NCI-H524 treated with DMSO at 0.1 percent for 48 hours (cell line): ENCODE data around the gene BACE2.

ENCODE experiments used
- DNase-seq: peaks from one replicate; lab custom pipeline; 2025; lab: John Stamatoyannopoulos, UW

Gene BACE2

DNA sequence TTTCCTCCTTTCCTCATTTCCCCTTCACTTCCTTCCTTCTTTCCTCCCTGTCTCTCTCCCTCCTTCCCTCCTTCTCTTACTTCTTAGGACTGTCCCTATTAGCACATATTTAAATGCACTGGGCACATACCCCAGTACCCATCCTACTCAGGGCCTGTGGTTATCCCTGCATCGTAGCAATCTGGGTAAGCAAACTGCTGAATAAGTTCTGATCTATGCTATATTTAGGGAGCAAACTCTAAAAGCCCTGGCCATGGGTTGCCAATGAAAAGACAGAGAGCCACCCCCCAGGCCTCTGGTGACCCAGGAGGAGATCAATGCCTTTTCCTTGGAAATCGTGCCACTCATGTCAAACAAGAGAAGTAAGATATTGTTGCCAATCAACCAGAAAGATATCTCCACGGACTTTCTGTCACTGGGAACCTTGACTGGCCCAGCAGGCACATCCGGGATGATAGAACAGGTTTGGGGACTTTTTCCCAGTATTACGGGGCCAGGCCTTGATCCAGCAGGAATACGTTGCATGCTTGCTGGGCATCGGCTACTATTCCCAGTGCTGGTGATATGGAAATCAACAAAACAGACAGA, 154.0 kb downstream of the BACE2 start:
- no peak for DNase-seq

DNA sequence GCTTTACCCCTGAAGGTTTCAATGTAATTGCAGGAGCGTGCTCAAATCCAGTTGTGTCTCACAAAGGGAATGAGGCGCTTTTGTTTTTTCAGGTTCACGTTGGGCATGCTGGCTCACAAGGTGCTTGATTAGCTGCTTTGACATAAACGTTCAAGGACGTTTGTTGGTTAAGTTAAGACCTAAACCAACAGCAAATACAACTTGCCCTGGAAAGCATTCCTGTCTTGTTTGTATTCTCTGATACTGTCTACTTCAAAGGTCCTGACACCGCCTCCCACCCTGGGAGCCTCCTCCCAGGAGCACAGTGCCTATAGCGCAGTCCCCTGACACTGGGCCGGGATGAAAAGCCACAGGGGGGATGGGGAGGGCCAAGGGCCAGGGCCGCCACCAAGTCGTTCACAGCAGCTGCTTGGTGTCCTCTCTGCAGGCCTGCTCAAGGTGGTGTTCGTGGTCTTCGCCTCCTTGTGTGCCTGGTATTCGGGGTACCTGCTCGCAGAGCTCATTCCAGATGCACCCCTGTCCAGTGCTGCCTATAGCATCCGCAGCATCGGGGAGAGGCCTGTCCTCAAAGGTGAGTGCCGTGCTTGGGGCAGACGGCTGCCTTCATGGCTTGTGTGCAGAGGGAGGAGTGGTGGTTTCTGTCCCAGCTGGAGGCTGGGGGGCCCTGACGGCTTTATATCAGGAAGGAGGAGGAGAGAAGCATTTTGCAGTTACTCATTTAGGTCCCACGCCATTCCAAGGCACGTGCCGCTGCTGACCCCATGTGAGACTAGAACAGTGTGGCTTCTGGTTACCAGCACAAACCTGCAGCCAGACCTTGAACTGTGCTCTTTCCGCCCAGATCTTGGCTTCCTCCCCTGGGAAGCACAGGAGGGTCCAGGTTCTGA, 154.8 kb downstream of the BACE2 start:
- no peak for DNase-seq

- DNase-seq, result no peak
Observed at GRCh38 chr21:41325138-41325912, 157.4 kb downstream of the BACE2 start.

- no peak for DNase-seq
Observed at GRCh38 chr21:41326414-41327080, 158.6 kb downstream of the BACE2 start.

DNA sequence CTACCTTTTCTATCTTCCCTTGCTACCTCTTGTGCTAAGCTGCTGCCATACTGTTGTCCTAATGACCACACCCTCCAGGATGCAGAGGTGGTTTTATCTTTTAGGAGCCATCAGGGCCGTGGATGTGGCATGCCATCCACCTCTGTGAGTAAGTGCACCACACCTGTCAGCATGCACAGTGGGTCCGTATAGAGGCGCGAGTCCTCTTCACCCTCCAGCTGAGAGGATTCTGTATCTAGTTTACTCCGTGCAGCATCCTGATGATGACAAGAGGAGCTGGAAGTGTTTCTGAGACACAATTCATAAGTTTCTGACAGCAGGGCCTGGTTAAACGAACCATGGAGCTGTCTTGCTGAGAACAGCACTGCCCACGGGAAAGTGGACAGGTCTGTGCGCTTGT, 159.8 kb downstream of the BACE2 start:
- DNase-seq, result no peak

- no peak for DNase-seq
Observed at GRCh38 chr21:41328660-41329607, 161.0 kb downstream of the BACE2 start.
